GM21737 (cell line): ENCODE results near the gene NEFH.

Experiments used
- ATAC-seq: cut with Tn5 transposase; IDR thresholded peaks from one replicate; pipeline ENCODE4 v1.9.1; 2021; ENCODE audit warnings: mild to moderate bottlenecking, moderate library complexity; ENCODE audit not compliant: unreplicated experiment

The NEFH gene

GRCh38 chr22:29493636-29494035 lies 13.6 kb downstream of the NEFH start:
- ATAC-seq: no peak

- ATAC-seq: no peak
Observed at GRCh38 chr22:29499852-29500251, 19.8 kb downstream of the NEFH start.

- ATAC-seq: no peak
Observed at GRCh38 chr22:29503811-29504372, 23.9 kb downstream of the NEFH start.

- ATAC-seq: no peak
Observed at GRCh38 chr22:29509298-29509697, 29.3 kb downstream of the NEFH start.

- ATAC-seq: no peak
Observed at GRCh38 chr22:29509815-29510214, 29.8 kb downstream of the NEFH start.

- no peak for ATAC-seq
Observed at GRCh38 chr22:29510542-29510941, 30.5 kb downstream of the NEFH start.

GRCh38 chr22:29511126-29511862 lies 31.3 kb downstream of the NEFH start:
- ATAC-seq: no peak

- no peak for ATAC-seq
Observed at GRCh38 chr22:29512031-29512430, 32.0 kb downstream of the NEFH start.

- ATAC-seq: no peak
Observed at GRCh38 chr22:29517215-29517908, 37.3 kb downstream of the NEFH start.

GRCh38 chr22:29518427-29518826 lies 38.4 kb downstream of the NEFH start:
- no peak for ATAC-seq

- no peak for ATAC-seq
Observed at GRCh38 chr22:29519996-29520395, 40.0 kb downstream of the NEFH start.

GRCh38 chr22:29520851-29521250 lies 40.8 kb downstream of the NEFH start:
- ATAC-seq: no peak

- ATAC-seq: no peak
Observed at GRCh38 chr22:29521526-29521925, 41.5 kb downstream of the NEFH start.

GRCh38 chr22:29523761-29524160 lies 43.7 kb downstream of the NEFH start:
- ATAC-seq: no peak

GRCh38 chr22:29524442-29525191 lies 44.6 kb downstream of the NEFH start:
- no peak for ATAC-seq

- ATAC-seq: no peak
Observed at GRCh38 chr22:29528144-29528543, 48.1 kb downstream of the NEFH start.

- ATAC-seq: no peak
Observed at GRCh38 chr22:29530716-29531115, 50.7 kb downstream of the NEFH start.

GRCh38 chr22:29531419-29531818 lies 51.4 kb downstream of the NEFH start:
- no peak for ATAC-seq

- no peak for ATAC-seq
Observed at GRCh38 chr22:29536411-29536810, 56.4 kb downstream of the NEFH start.

- no peak for ATAC-seq
Observed at GRCh38 chr22:29539105-29539504, 59.1 kb downstream of the NEFH start.
